Endothelial cell of umbilical vein (primary cell): ENCODE measurements around the gene ADRA2C. TPM values are rescaled to one million over a fixed set of nuclear protein-coding genes. Genes with fewer than 3 reads are reported as not detected.
A peak's percentile ranks its signal among the peaks of the same experiment; 100 is the strongest.

ENCODE experiments used
- BruUV-seq: library from RNA; stranded (reverse); fragments of 400-500 nt; replicated peaks from 2 replicates; lab custom pipeline; 2021; lab: Mats Ljungman, UMichigan
- CTCF ChIA-PET: fragments of 300-600, 350-600 bp; sonication (Branson Sonifier 250); formaldehyde crosslinking; loops from one replicate; lab custom pipeline; 2021; ENCODE audit warnings: antibody characterized with exemption, inconsistent platforms; lab: Charles Lee
- POLR2A ChIA-PET: fragments of 300-600, 350-600 bp; sonication (Branson Sonifier 250); formaldehyde crosslinking; loops from one replicate; lab custom pipeline; 2021; ENCODE audit warnings: antibody characterized with exemption, inconsistent platforms; lab: Charles Lee
- DNase-seq: peaks from one replicate; pipeline ENCODE4 v3.0.0-alpha.2; 2011; ENCODE audit warnings: low read depth, low spot score
- FAIRE-seq: peaks from 2 replicates; lab custom pipeline; 2011; peaks lifted over from hg19 to GRCh38; lab: Jason Lieb, UNC
- H2AFZ ChIP-seq: 2 replicates; pipeline ENCODE4 v1.6.0; 2012; ENCODE audit warnings: low read depth, low read length, control low read depth, inconsistent platforms
- H3K27ac ChIP-seq: 2 replicates; pipeline ENCODE4 v1.5.1; 2011; ENCODE audit warnings: low read depth, mild to moderate bottlenecking, control low read depth, low read length, moderate library complexity; ENCODE audit not compliant: insufficient read depth
- H3K27me3 ChIP-seq, 2 experiments: 2 replicates each; pipeline versions ENCODE4 v1.6.0 to v1.6.1; 2011; ENCODE audit warnings: low read length in 2 of 2, mixed read lengths in 1 of 2; ENCODE audit not compliant: control insufficient read depth in 2 of 2, insufficient read depth in 2 of 2
- H3K36me3 ChIP-seq, 2 experiments: 2 replicates in 1 of 2; 3 replicates in 1 of 2; pipeline ENCODE4 v1.5.1; 2011; ENCODE audit warnings: low read length in 2 of 2, mild to moderate bottlenecking in 1 of 2, moderate library complexity in 1 of 2; ENCODE audit not compliant: control insufficient read depth in 2 of 2, insufficient read depth in 2 of 2; ENCODE audit errors: extremely low read depth in 1 of 2
- H3K4me1 ChIP-seq: 3 replicates; pipeline ENCODE4 v1.5.1; 2011; ENCODE audit warnings: mild to moderate bottlenecking, low read length; ENCODE audit not compliant: control insufficient read depth, insufficient read depth; ENCODE audit errors: extremely low read depth
- H3K4me2 ChIP-seq: 2 replicates; pipeline ENCODE4 v1.6.1; 2011; ENCODE audit warnings: low read length, control low read depth, mixed read lengths; ENCODE audit not compliant: insufficient read depth
- H3K4me3 ChIP-seq, 3 experiments: fragments of 200-600 bp in 1 of 3; sonication (generic), shearing (Covaris generic) in 1 of 3; replicated peaks in 1 of 3; 2 replicates each; pipeline ENCODE4 v1.5.1; 2011 to 2016; ENCODE audit warnings: control low read depth in 3 of 3, low read length in 3 of 3, mild to moderate bottlenecking in 2 of 3, inconsistent platforms in 1 of 3, low read depth in 1 of 3, moderate library complexity in 1 of 3; ENCODE audit not compliant: insufficient read depth in 1 of 3
- H3K79me2 ChIP-seq: 2 replicates; pipeline ENCODE4 v1.6.0; 2012; ENCODE audit warnings: low read length, inconsistent platforms; ENCODE audit not compliant: control insufficient read depth, insufficient read depth
- H3K9ac ChIP-seq: replicated peaks from 2 replicates; pipeline ENCODE3; 2011; ENCODE audit warnings: low read length, control low read depth; ENCODE audit not compliant: insufficient read depth; ENCODE audit errors: extremely low read depth
- H3K9me1 ChIP-seq: replicated peaks from 3 replicates; pipeline ENCODE4 v1.6.0; 2011; ENCODE audit warnings: mild to moderate bottlenecking, low read length; ENCODE audit not compliant: control insufficient read depth, insufficient read depth; ENCODE audit errors: extremely low read depth
- H3K9me3 ChIP-seq: replicated peaks from 2 replicates; pipeline ENCODE4 v1.5.1; 2012; ENCODE audit warnings: low read length, inconsistent platforms; ENCODE audit not compliant: control insufficient read depth, insufficient read depth
- H4K20me1 ChIP-seq: replicated peaks from 2 replicates; pipeline ENCODE3; 2011; ENCODE audit warnings: mild to moderate bottlenecking, low read length; ENCODE audit not compliant: control insufficient read depth, insufficient read depth; ENCODE audit errors: extremely low read depth
- CTCF ChIP-seq, 2 donors: IDR thresholded peaks; 1 replicate in 1 of 2; 2 replicates in 1 of 2; pipeline ENCODE4 v1.5.1; 2011; ENCODE audit warnings: low read length in 2 of 2, mild to moderate bottlenecking in 2 of 2, moderate library complexity in 2 of 2, control low read depth in 1 of 2, inconsistent platforms in 1 of 2, low read depth in 1 of 2; ENCODE audit not compliant: insufficient read depth in 1 of 2; ENCODE audit errors: extremely low read depth in 1 of 2
- EZH2 ChIP-seq: IDR thresholded peaks from 2 replicates; pipeline ENCODE4 v1.6.1; 2012; ENCODE audit warnings: borderline replicate concordance, low read depth, mild to moderate bottlenecking, moderate library complexity, low read length, inconsistent platforms; ENCODE audit not compliant: severe bottlenecking
- FOS ChIP-seq: IDR thresholded peaks from 2 replicates; pipeline ENCODE4 v1.6.1; 2011; ENCODE audit warnings: mild to moderate bottlenecking, low read length, moderate library complexity, borderline replicate concordance; ENCODE audit not compliant: insufficient read depth
- GATA2 ChIP-seq: IDR thresholded peaks from 2 replicates; pipeline ENCODE4 v1.7.0; 2011; ENCODE audit warnings: low read depth, mild to moderate bottlenecking, moderate library complexity, mixed read lengths, low read length; ENCODE audit not compliant: insufficient read length, insufficient read depth
- JUN ChIP-seq: IDR thresholded peaks from 2 replicates; pipeline ENCODE4 v1.6.1; 2011; ENCODE audit warnings: borderline replicate concordance, low read depth; ENCODE audit not compliant: insufficient read length, insufficient read depth
- MAX ChIP-seq: IDR thresholded peaks from 2 replicates; pipeline ENCODE4 v1.6.1; 2011; ENCODE audit not compliant: insufficient read depth, insufficient read length
- MYC ChIP-seq: IDR thresholded peaks from one replicate; pipeline ENCODE4 v1.6.1; 2011; ENCODE audit warnings: mild to moderate bottlenecking, low read depth, low read length
- POLR2A ChIP-seq: IDR thresholded peaks from 2 replicates; pipeline ENCODE4 v1.6.1; 2012; ENCODE audit warnings: low read depth, mild to moderate bottlenecking, control low read depth, low read length
- POLR2AphosphoS5 ChIP-seq: IDR thresholded peaks from 2 replicates; pipeline ENCODE4 v1.6.1; 2012; ENCODE audit warnings: low read depth, mild to moderate bottlenecking, control low read depth, low read length, moderate library complexity; ENCODE audit not compliant: insufficient read depth
- dilution Hi-C: fragments of 300-500 bp; cut with MboI; formaldehyde crosslinking; loops from one replicate; pipeline ENCODE4 v1.15.0; 2019; ENCODE audit warnings: low sequenced_read_pairs; ENCODE audit not compliant: extremely low pct_ligation_motif_present
- intact Hi-C: fragments of 100-400 bp; cut with micrococcal nuclease; formaldehyde crosslinking; loops from one replicate; pipeline ENCODE4 v1.10.0; 2022
- polyA plus RNA-seq, 4 experiments: library from polyadenylated mRNA; depleted of rRNA in 3 of 4; stranded (reverse) in 3 of 4; unstranded in 1 of 4; fragments of >200 nt; gene quantifications; 2 replicates each; pipeline versions ENCODE4 v1.2.1 to v1.2.3, GENCODE V29; 2011 to 2012; ENCODE audit warnings: missing spikeins in 1 of 4
- total RNA-seq: library from RNA; stranded (reverse); gene quantifications from 2 replicates; pipeline ENCODE4 v1.2.3, GENCODE V29; 2021

Gene ADRA2C
- total and polyA plus RNA-seq, 2 donors (not counting 3 experiments of a cell fraction or from before 2014, with no cell fraction given) = 0.03 to 0.40 TPM

GRCh38 chr4:3791256-3791655, 25.1 kb downstream of the ADRA2C start:
- H3K4me2 ChIP-seq = no peak overlapping the region
- DNase-seq (no peak), FAIRE-seq (no peak)
- no peaks in the 10 kb centered on the region for H3K4me1 ChIP-seq
- no TSS peak for BruUV-seq
- H3K4me3 ChIP-seq = no peak overlapping the region
- TF ChIP-seq POLR2AphosphoS5 (no peak), EZH2 (no peak)
- H3K9me3 ChIP-seq = no peaks in the 10 kb centered on the region
- H3K27me3 ChIP-seq = no peaks in the 10 kb centered on the region
- H3K9me1 ChIP-seq = no peaks in the 10 kb centered on the region
- no peaks in the 10 kb centered on the region for H3K79me2 ChIP-seq
- H4K20me1 ChIP-seq = no peaks in the 10 kb centered on the region
- H3K9ac ChIP-seq = no peak overlapping the region
- H3K36me3 ChIP-seq = no peaks in the 10 kb centered on the region
- POLR2A ChIA-PET = no interaction called here
- intact Hi-C loops (no loop called here), dilution Hi-C loops (no loop called here)
- H3K27ac ChIP-seq = no peak overlapping the region
- CTCF ChIA-PET = interaction anchor here (2.5 kb wide), 1 partner anchor 90 kb away, joined by 8 read pairs; no protein-coding TSS in a partner anchor
- H2AFZ ChIP-seq = no peak overlapping the region

GRCh38 chr4:3791910-3792542, 25.8 kb downstream of the ADRA2C start:
- Histone ChIP-seq H3K36me3 (no peaks in the 10 kb centered on the region), H3K4me2 (no peak overlapping the region), H3K79me2 (no peaks in the 10 kb centered on the region), H4K20me1 (no peaks in the 10 kb centered on the region), H3K27ac (no peak overlapping the region), H2AFZ (no peak overlapping the region), H3K9me1 (no peaks in the 10 kb centered on the region), H3K9me3 (no peaks in the 10 kb centered on the region), H3K27me3 (no peaks in the 10 kb centered on the region), H3K4me1 (no peaks in the 10 kb centered on the region), H3K9ac (no peak overlapping the region), H3K4me3 (no peak overlapping the region)
- dilution Hi-C loops (no loop called here), intact Hi-C loops (loop anchor here (2.0 kb wide), 1 partner anchor 89 kb away; no protein-coding TSS in a partner anchor)
- POLR2A ChIA-PET = no interaction called here
- FAIRE-seq (no peak), DNase-seq (peak; percentile 16)
- no TSS peak for BruUV-seq
- CTCF ChIA-PET = interaction anchor here (2.5 kb wide), 1 partner anchor 89 kb away, joined by 8 read pairs; no protein-coding TSS in a partner anchor
- TF ChIP-seq CTCF (IDR thresholded peaks at IDR 0.05; ENCODE audit: extremely low read depth in 1 of 2, insufficient read depth in 1 of 2, low read depth in 1 of 2, low read length in 2 of 2) (no peak), EZH2 (no peak), POLR2AphosphoS5 (no peak), FOS (no peak), MAX (no peak), POLR2A (no peak), JUN (no peak), GATA2 (no peak), MYC (no peak)
